Gastrocnemius medialis (tissue), 4 donors: Measurements from ENCODE around the gene KLB. TPM values are rescaled to one million over a fixed set of nuclear protein-coding genes. Genes with fewer than 3 reads are reported as not detected.
"Not testable (repeated sequence)": the region's sequence is repeated elsewhere in the genome, so short reads cannot be mapped to it uniquely, and the experiment has no call there.

Experiments
- ATAC-seq, 2 donors: fragments of 150-250 bp; one replicate each; pipeline ENCODE4 v1.9.1; 2016
- DNase-seq, 2 donors: peaks; one replicate each; pipeline ENCODE4 v3.0.0-alpha.2; 2019
- H3K27ac ChIP-seq, 4 donors: fragments of 200-600 bp; sonication (generic); 1 replicate in 1 of 4; 2 replicates in 3 of 4; pipeline ENCODE4 v1.5.1; 2016 to 2018; ENCODE audit warnings: mild to moderate bottlenecking in 2 of 4, moderate library complexity in 1 of 4
- H3K27me3 ChIP-seq, 3 donors: fragments of 200-600 bp; sonication (generic) in 2 of 3; 1 replicate in 1 of 3; 2 replicates in 2 of 3; pipeline versions ENCODE4 v1.5.1 to v1.6.0; 2016 to 2019; ENCODE audit warnings: mild to moderate bottlenecking in 1 of 3, moderate library complexity in 1 of 3
- H3K36me3 ChIP-seq, 2 donors: fragments of 200-600 bp; sonication (generic) in 1 of 2; one replicate each; pipeline ENCODE4 v1.5.1; 2017 to 2018
- H3K4me1 ChIP-seq, 2 donors: fragments of 200-600 bp; sonication (generic) in 1 of 2; one replicate each; pipeline ENCODE4 v1.5.1; 2016 to 2017; ENCODE audit warnings: mild to moderate bottlenecking in 2 of 2
- H3K4me3 ChIP-seq, 4 donors: fragments of 200-600 bp; sonication (generic) in 3 of 4; 1 replicate in 1 of 4; 2 replicates in 3 of 4; pipeline ENCODE4 v1.5.1; 2016 to 2019; ENCODE audit warnings: mild to moderate bottlenecking in 2 of 4
- H3K9me3 ChIP-seq, 3 donors: fragments of 200-600 bp; sonication (generic) in 2 of 3; 1 replicate in 1 of 3; 2 replicates in 2 of 3; pipeline ENCODE4 v1.5.1; 2016 to 2019
- CTCF ChIP-seq, 5 experiments: fragments of 450-650 bp in 3 of 5; fragments of 200-600 bp in 2 of 5; sonication (generic) in 2 of 5; IDR thresholded peaks in 4 of 5; conservative IDR thresholded peaks in 1 of 5; 1 replicate in 4 of 5; 2 replicates in 1 of 5; pipeline ENCODE4 v1.5.1; 2016 to 2019; ENCODE audit warnings: antibody characterized with exemption in 5 of 5, mild to moderate bottlenecking in 3 of 5, moderate library complexity in 3 of 5
- POLR2A ChIP-seq, 2 donors: fragments of 450-650 bp; IDR thresholded peaks; one replicate each; pipeline ENCODE4 v1.6.1; 2017; ENCODE audit warnings: antibody characterized with exemption in 2 of 2, mild to moderate bottlenecking in 2 of 2, moderate library complexity in 2 of 2
- in situ Hi-C, 4 donors: fragments of 200-750 bp; cut with MboI; loops; one replicate each; pipeline versions ENCODE4 v1.15.0 to v1.8.0; 2017; ENCODE audit warnings: low sequenced_read_pairs in 4 of 4
- intact Hi-C: fragments of 100-400 bp; cut with DNase I; formaldehyde crosslinking; loops from one replicate; pipeline ENCODE4 v1.15.1; 2023; ENCODE audit warnings: low total_unique reads
- total RNA-seq, 4 donors: library from RNA; depleted of rRNA; stranded (reverse); fragments of >200 nt; gene quantifications; one replicate each; pipeline versions ENCODE4 v1.1.0 to v1.2.3, GENCODE V29; 2016

KLB gene
- total RNA-seq, 4 donors from 2014 or later = 0.13 TPM; not detected in 3

- TF ChIP-seq POLR2A (IDR thresholded peaks at IDR 0.05) (no peak), CTCF (IDR thresholded peaks at IDR 0.05 in 4 of 5, conservative IDR thresholded peaks at IDR 0.05 in 1 of 5) (no peak)
- ATAC-seq (no peak), DNase-seq (no peak)
- no peaks in the 10 kb centered on the region for H3K27me3 ChIP-seq
- intact Hi-C loops = no loop called here
- no peaks in the 10 kb centered on the region for H3K9me3 ChIP-seq
- H3K4me3 ChIP-seq = no peak overlapping the region
- no peak overlapping the region for H3K27ac ChIP-seq
- in situ Hi-C loops = no loop called here
- no peaks in the 10 kb centered on the region for H3K4me1 ChIP-seq
- no peaks in the 10 kb centered on the region for H3K36me3 ChIP-seq
Observed at GRCh38 chr4:39407584-39407885, 805 bp downstream of the KLB start.

- no peak overlapping the region for H3K4me3 ChIP-seq
- TF ChIP-seq CTCF (IDR thresholded peaks at IDR 0.05 in 4 of 5, conservative IDR thresholded peaks at IDR 0.05 in 1 of 5) (no peak), POLR2A (IDR thresholded peaks at IDR 0.05) (no peak)
- H3K9me3 ChIP-seq = no peaks in the 10 kb centered on the region
- intact Hi-C loops = no loop called here
- no peak overlapping the region for H3K27ac ChIP-seq
- no peaks in the 10 kb centered on the region for H3K27me3 ChIP-seq
- DNase-seq = no peak
- H3K4me1 ChIP-seq = no peaks in the 10 kb centered on the region
- H3K36me3 ChIP-seq = no peaks in the 10 kb centered on the region
- in situ Hi-C loops = no loop called here
- ATAC-seq = no peak
Observed at GRCh38 chr4:39410415-39410814, 3.7 kb downstream of the KLB start.

- intact Hi-C loops, H3K4me1 ChIP-seq, ATAC-seq, in situ Hi-C loops, DNase-seq, H3K9me3 ChIP-seq, H3K27ac ChIP-seq, H3K36me3 ChIP-seq, H3K4me3 ChIP-seq, H3K27me3 ChIP-seq: not testable (repeated sequence)
Observed at GRCh38 chr4:39411561-39411960, 4.8 kb downstream of the KLB start.

GRCh38 chr4:39415678-39416283 lies 9.1 kb downstream of the KLB start:
- Histone ChIP-seq H3K4me3 (no peak overlapping the region), H3K27me3 (no peaks in the 10 kb centered on the region), H3K9me3 (no peaks in the 10 kb centered on the region), H3K36me3 (no peaks in the 10 kb centered on the region), H3K27ac (no peak overlapping the region), H3K4me1 (no peaks in the 10 kb centered on the region)
- no peak for TF ChIP-seq CTCF (IDR thresholded peaks at IDR 0.05 in 4 of 5, conservative IDR thresholded peaks at IDR 0.05 in 1 of 5)
- TF ChIP-seq POLR2A (IDR thresholded peaks at IDR 0.05) = no peak
- ATAC-seq (no peak), DNase-seq (no peak)
- intact Hi-C loops = no loop called here
- in situ Hi-C loops = no loop called here

GRCh38 chr4:39422247-39422646 lies 15.5 kb downstream of the KLB start:
- intact Hi-C loops (no loop called here), in situ Hi-C loops (no loop called here)
- no peaks in the 10 kb centered on the region for H3K9me3 ChIP-seq
- H3K4me3 ChIP-seq = no peak overlapping the region
- DNase-seq (no peak), ATAC-seq (no peak)
- no peaks in the 10 kb centered on the region for H3K4me1 ChIP-seq
- no peaks in the 10 kb centered on the region for H3K27me3 ChIP-seq
- H3K36me3 ChIP-seq = no peaks in the 10 kb centered on the region
- no peak overlapping the region for H3K27ac ChIP-seq
- TF ChIP-seq CTCF (IDR thresholded peaks at IDR 0.05 in 4 of 5, conservative IDR thresholded peaks at IDR 0.05 in 1 of 5) (no peak), POLR2A (IDR thresholded peaks at IDR 0.05) (no peak)

- in situ Hi-C loops, H3K27ac ChIP-seq, ATAC-seq, H3K36me3 ChIP-seq, intact Hi-C loops, H3K4me1 ChIP-seq, H3K9me3 ChIP-seq, DNase-seq, H3K4me3 ChIP-seq, H3K27me3 ChIP-seq: not testable (repeated sequence)
Observed at GRCh38 chr4:39425297-39425696, 18.6 kb downstream of the KLB start.
